Chondrocyte (in vitro differentiated cells): Measurements from ENCODE around the gene USH2A. TPM values are rescaled to one million over a fixed set of nuclear protein-coding genes. Genes with fewer than 3 reads are reported as not detected.

Source experiments
- DNase-seq: peaks from one replicate; pipeline ENCODE4 v3.0.0; 2021; ENCODE audit warnings: mixed read lengths, low spot score
- H3K27ac Mint-ChIP-seq: one replicate; pipeline ENCODE4 v1.8.0; 2021; ENCODE audit warnings: mild to moderate bottlenecking, moderate library complexity, mixed read lengths; ENCODE audit not compliant: unreplicated experiment
- H3K27me3 Mint-ChIP-seq: 2 replicates; pipeline ENCODE4 v1.8.0; 2021; ENCODE audit warnings: low read depth, mixed read lengths
- H3K36me3 Mint-ChIP-seq: 2 replicates; pipeline ENCODE4 v1.8.0; 2021; ENCODE audit warnings: low read depth, mixed read lengths
- H3K4me1 Mint-ChIP-seq: 2 replicates; pipeline ENCODE4 v1.8.0; 2021; ENCODE audit warnings: low read depth, mild to moderate bottlenecking, mixed read lengths
- H3K4me3 Mint-ChIP-seq: one replicate; pipeline ENCODE4 v1.8.0; 2021; ENCODE audit warnings: mild to moderate bottlenecking, moderate library complexity, mixed read lengths; ENCODE audit not compliant: unreplicated experiment
- H3K9me3 Mint-ChIP-seq: 2 replicates; pipeline ENCODE4 v1.8.0; 2021; ENCODE audit warnings: low read depth, mixed read lengths
- CTCF ChIP-seq: fragments of 200-600 bp; sonication (generic); IDR thresholded peaks from 2 replicates; pipeline ENCODE4 v1.5.0; 2021; ENCODE audit warnings: antibody characterized with exemption, mild to moderate bottlenecking, moderate library complexity
- total RNA-seq: library from RNA; stranded (reverse); gene quantifications from 3 replicates; pipeline ENCODE4 v1.2.1, GENCODE V29; 2021

Gene USH2A
- total RNA-seq, 1 donor from 2014 or later = not detected

GRCh38 chr1:215720126-215720525 lies 703.1 kb downstream of the USH2A start:
- Mint-ChIP-seq H3K27me3 (peaks cover 6% of the 10 kb centered on the region), H3K36me3 (no peaks in the 10 kb centered on the region), H3K9me3 (peaks cover 2% of the 10 kb centered on the region), H3K27ac (no peak overlapping the region), H3K4me1 (no peaks in the 10 kb centered on the region), H3K4me3 (no peak overlapping the region)
- no peak for TF ChIP-seq CTCF
- no peak for DNase-seq

GRCh38 chr1:215719552-215719951 lies 703.7 kb downstream of the USH2A start:
- DNase-seq = no peak
- H3K27me3 Mint-ChIP-seq = peaks cover 8% of the 10 kb centered on the region
- no peak overlapping the region for H3K27ac Mint-ChIP-seq

DNA sequence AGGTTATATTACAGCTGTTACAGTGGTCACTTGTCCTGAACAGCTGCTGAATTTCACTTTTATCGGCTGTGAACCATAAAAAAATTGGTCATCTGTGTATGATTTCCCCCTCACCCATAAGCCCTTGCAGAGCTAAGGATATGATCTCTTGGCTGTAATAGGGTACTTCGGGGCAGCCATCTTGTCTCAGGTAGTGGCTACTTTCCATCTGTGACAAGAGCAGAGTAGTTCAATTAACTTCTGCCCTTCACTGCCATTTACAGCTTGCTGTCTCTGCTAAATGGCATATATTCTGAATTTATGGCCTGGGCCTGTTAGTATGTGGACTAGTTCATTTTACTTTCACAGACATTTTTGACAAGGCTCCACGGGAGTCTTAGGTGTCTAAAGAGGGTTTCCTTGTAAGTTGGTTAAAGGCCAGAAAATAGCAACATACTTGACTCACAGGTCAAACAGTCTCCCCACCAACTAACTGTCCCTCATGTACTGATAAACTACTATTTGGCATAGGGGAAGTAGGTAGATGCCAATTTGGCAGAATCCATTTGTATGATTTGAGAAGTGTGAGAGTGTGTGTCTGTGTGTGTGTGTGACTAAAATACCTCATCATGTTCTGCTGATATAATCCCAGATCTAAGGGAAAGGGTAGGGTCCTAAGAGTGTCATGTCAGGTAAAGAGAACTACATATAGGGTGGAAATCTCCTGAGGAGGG lies 704.5 kb downstream of the USH2A start:
- peaks cover 2% of the 10 kb centered on the region for H3K9me3 Mint-ChIP-seq
- no peak overlapping the region for H3K4me3 Mint-ChIP-seq
- H3K36me3 Mint-ChIP-seq = no peaks in the 10 kb centered on the region
- H3K4me1 Mint-ChIP-seq = no peaks in the 10 kb centered on the region
- no peak overlapping the region for H3K27ac Mint-ChIP-seq
- no peak for TF ChIP-seq CTCF
- peaks cover 8% of the 10 kb centered on the region for H3K27me3 Mint-ChIP-seq
- no peak for DNase-seq

More at GRCh38 chr1:215719552-215719951, 703.7 kb downstream of the USH2A start:
- H3K9me3 Mint-ChIP-seq = peaks cover 2% of the 10 kb centered on the region
- no peaks in the 10 kb centered on the region for H3K4me1 Mint-ChIP-seq
- no peak for TF ChIP-seq CTCF
- no peaks in the 10 kb centered on the region for H3K36me3 Mint-ChIP-seq
- no peak overlapping the region for H3K4me3 Mint-ChIP-seq

DNA sequence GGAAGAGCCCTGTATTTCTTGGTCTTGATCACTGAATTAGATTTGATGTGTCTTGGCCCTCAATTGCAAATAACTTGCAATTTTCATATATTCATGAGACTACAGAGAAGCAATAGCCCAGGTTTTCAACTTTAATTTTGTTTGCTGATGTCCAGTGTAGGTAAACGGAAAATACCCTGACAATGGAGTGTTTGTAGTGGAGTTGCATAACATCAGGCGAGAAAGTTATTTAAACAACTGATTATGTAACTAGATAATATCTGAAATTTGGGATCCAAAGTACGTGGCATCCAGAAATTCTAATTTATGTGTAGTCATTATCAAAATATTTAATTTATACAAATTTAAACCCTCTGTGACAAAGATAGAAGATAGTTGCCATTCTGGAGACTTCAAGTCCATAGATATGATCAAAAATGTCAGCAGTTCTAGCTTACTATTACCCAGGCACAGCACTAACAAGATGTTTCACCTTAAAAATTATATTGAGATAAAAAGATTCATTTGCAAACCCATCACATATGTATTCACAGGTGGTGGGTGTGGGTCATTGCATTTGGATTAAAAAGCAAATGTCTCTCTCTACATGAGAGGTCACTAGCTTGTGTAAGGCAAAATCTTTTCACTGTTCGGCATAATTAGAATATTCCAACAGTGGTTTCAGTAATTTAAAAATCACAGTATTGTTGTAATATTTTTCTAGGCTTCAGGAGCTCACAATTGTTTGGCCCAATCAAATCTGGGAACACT lies 705.4 kb downstream of the USH2A start:
- no peak for DNase-seq
- H3K4me1 Mint-ChIP-seq = no peaks in the 10 kb centered on the region
- H3K4me3 Mint-ChIP-seq = no peak overlapping the region
- H3K27me3 Mint-ChIP-seq = peaks cover 11% of the 10 kb centered on the region
- H3K36me3 Mint-ChIP-seq = no peaks in the 10 kb centered on the region
- TF ChIP-seq CTCF = no peak
- H3K9me3 Mint-ChIP-seq = peaks cover 2% of the 10 kb centered on the region
- no peak overlapping the region for H3K27ac Mint-ChIP-seq

GRCh38 chr1:215710899-215711225 lies 712.4 kb downstream of the USH2A start:
- DNase-seq = no peak
- TF ChIP-seq CTCF = no peak
- Mint-ChIP-seq H3K4me3 (no peak overlapping the region), H3K27me3 (peaks cover 15% of the 10 kb centered on the region), H3K27ac (no peak overlapping the region), H3K36me3 (no peaks in the 10 kb centered on the region), H3K4me1 (no peaks in the 10 kb centered on the region), H3K9me3 (no peaks in the 10 kb centered on the region)
